Lower leg skin (tissue), 3 donors: ENCODE data around the gene SELENOI.

Experiments
- POLR2A ChIP-seq, 2 donors: fragments of 450-650 bp; IDR thresholded peaks; one replicate each; pipeline ENCODE4 v1.6.1; 2016 to 2017; ENCODE audit warnings: antibody characterized with exemption in 2 of 2, mild to moderate bottlenecking in 1 of 2, moderate library complexity in 1 of 2
- TF ChIP-seq, protein P1 (sequence below), 3 donors: fragments of 450-650 bp; IDR thresholded peaks; one replicate each; pipeline ENCODE4 v1.5.1; 2016; ENCODE audit warnings: antibody characterized with exemption in 3 of 3, mild to moderate bottlenecking in 3 of 3, moderate library complexity in 2 of 3

DNA sequence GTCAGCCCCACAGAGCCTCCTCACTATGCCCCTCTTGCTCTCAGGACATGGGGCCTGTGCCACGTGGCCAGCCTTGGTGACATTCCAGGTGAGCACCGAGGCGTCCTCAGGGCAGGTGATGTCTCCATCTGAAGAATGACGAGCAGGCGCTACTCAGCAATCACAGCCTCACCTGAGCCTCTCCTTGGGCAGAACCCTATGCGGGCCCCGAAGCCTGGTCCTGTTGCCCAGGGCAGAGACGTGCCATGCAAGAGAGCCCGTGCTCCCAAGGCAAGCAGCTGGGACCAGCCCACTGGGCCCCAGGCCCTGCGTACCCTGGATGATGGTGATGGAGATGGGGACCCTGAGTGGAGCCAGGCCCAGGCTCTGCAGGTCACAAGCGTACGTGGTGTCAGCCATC is 32.5 kb upstream of the SELENOI start:
- TF ChIP-seq POLR2A (IDR thresholded peaks at IDR 0.05): no peak
- TF ChIP-seq, protein P1, sequence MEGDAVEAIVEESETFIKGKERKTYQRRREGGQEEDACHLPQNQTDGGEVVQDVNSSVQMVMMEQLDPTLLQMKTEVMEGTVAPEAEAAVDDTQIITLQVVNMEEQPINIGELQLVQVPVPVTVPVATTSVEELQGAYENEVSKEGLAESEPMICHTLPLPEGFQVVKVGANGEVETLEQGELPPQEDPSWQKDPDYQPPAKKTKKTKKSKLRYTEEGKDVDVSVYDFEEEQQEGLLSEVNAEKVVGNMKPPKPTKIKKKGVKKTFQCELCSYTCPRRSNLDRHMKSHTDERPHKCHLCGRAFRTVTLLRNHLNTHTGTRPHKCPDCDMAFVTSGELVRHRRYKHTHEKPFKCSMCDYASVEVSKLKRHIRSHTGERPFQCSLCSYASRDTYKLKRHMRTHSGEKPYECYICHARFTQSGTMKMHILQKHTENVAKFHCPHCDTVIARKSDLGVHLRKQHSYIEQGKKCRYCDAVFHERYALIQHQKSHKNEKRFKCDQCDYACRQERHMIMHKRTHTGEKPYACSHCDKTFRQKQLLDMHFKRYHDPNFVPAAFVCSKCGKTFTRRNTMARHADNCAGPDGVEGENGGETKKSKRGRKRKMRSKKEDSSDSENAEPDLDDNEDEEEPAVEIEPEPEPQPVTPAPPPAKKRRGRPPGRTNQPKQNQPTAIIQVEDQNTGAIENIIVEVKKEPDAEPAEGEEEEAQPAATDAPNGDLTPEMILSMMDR (IDR thresholded peaks at IDR 0.05): no peak
